Fibroblast of lung (primary cell): ENCODE data around the gene RSPH9. TPM values are rescaled to one million over a fixed set of nuclear protein-coding genes. Genes with fewer than 3 reads are reported as not detected.

ENCODE experiments used
- DNase-seq, 2 donors: peaks; one replicate each; pipeline versions ENCODE4 v3.0.0 to v3.0.0-alpha.2; 2010; ENCODE audit warnings: low read depth in 2 of 2
- H2AFZ ChIP-seq: 2 replicates; pipeline ENCODE4 v1.5.1; 2012; ENCODE audit warnings: low read length, control low read depth, inconsistent platforms
- H3K27ac ChIP-seq: 2 replicates; pipeline ENCODE4 v1.5.1; 2011; ENCODE audit warnings: low read length, control low read depth; ENCODE audit not compliant: insufficient read depth
- H3K27me3 ChIP-seq: 2 replicates; pipeline ENCODE4 v1.5.1; 2011; ENCODE audit warnings: mild to moderate bottlenecking, low read length; ENCODE audit not compliant: control insufficient read depth, insufficient read depth
- H3K36me3 ChIP-seq: 2 replicates; pipeline ENCODE4 v1.5.1; 2011; ENCODE audit warnings: low read length; ENCODE audit not compliant: control insufficient read depth, insufficient read depth
- H3K4me1 ChIP-seq: 2 replicates; pipeline ENCODE4 v1.5.1; 2011; ENCODE audit warnings: low read length; ENCODE audit not compliant: control insufficient read depth, insufficient read depth; ENCODE audit errors: extremely low read depth
- H3K4me2 ChIP-seq: 2 replicates; pipeline ENCODE4 v1.5.1; 2011; ENCODE audit warnings: low read length, control low read depth; ENCODE audit not compliant: insufficient read depth; ENCODE audit errors: extremely low read depth
- H3K4me3 ChIP-seq, 4 experiments: fragments of 200-600 bp in 1 of 4; sonication (generic) in 1 of 4; replicated peaks in 1 of 4; 2 replicates each; pipeline ENCODE4 v1.5.1; 2011 to 2016; ENCODE audit warnings: low read length in 4 of 4, low read depth in 3 of 4, mild to moderate bottlenecking in 3 of 4, control low read depth in 2 of 4, inconsistent platforms in 1 of 4, mixed read lengths in 1 of 4; ENCODE audit not compliant: insufficient read depth in 1 of 4; ENCODE audit errors: control extremely low read depth in 1 of 4
- H3K79me2 ChIP-seq: 2 replicates; pipeline ENCODE4 v1.5.1; 2012; ENCODE audit warnings: mild to moderate bottlenecking, low read length, inconsistent platforms; ENCODE audit not compliant: control insufficient read depth, insufficient read depth
- H3K9ac ChIP-seq: 2 replicates; pipeline ENCODE4 v1.5.1; 2011; ENCODE audit warnings: mild to moderate bottlenecking, low read length, control low read depth; ENCODE audit not compliant: insufficient read depth
- H3K9me3 ChIP-seq: 2 replicates; pipeline ENCODE4 v1.5.1; 2012; ENCODE audit warnings: low read depth, low read length; ENCODE audit not compliant: control insufficient read depth, insufficient read depth
- H4K20me1 ChIP-seq: 2 replicates; pipeline ENCODE4 v1.5.1; 2011; ENCODE audit warnings: low read length; ENCODE audit not compliant: control insufficient read depth, insufficient read depth; ENCODE audit errors: extremely low read depth
- CTCF ChIP-seq, 2 donors: IDR thresholded peaks in 1 of 2; conservative IDR thresholded peaks in 1 of 2; 1 replicate in 1 of 2; 2 replicates in 1 of 2; pipeline ENCODE4 v1.5.1; 2011 to 2012; ENCODE audit warnings: low read length in 2 of 2, control low read depth in 1 of 2, inconsistent platforms in 1 of 2, low read depth in 1 of 2, mild to moderate bottlenecking in 1 of 2
- EZH2 ChIP-seq: IDR thresholded peaks from 2 replicates; pipeline ENCODE4 v1.5.1; 2012; ENCODE audit warnings: low read length, control low read depth, mild to moderate bottlenecking; ENCODE audit errors: missing control alignments
- polyA plus RNA-seq, 2 donors: library from polyadenylated mRNA; depleted of rRNA in 1 of 2; stranded (reverse) in 1 of 2; unstranded in 1 of 2; fragments of >200 nt; gene quantifications; 2 replicates each; pipeline ENCODE4 v1.2.1, GENCODE V29; 2011 to 2012; ENCODE audit warnings: missing spikeins in 1 of 2
- total RNA-seq: library from RNA; depleted of rRNA; stranded (reverse); fragments of >200 nt; gene quantifications from 2 replicates; pipeline ENCODE4 v1.2.1, GENCODE V29; 2014

The RSPH9 gene
- total and polyA plus RNA-seq, 2 donors (not counting 1 experiment from before 2014, with no cell fraction given): 0.87 to 1.7 TPM

GRCh38 chr6:43609402-43609801, 35.4 kb upstream of the RSPH9 start:
- Histone ChIP-seq H3K4me2 (no peak overlapping the region), H3K79me2 (no peaks in the 10 kb centered on the region), H3K27me3 (no peaks in the 10 kb centered on the region), H4K20me1 (no peaks in the 10 kb centered on the region), H3K9ac (no peak overlapping the region), H3K36me3 (peaks cover 5% of the 10 kb centered on the region), H3K9me3 (no peaks in the 10 kb centered on the region), H3K27ac (no peak overlapping the region), H2AFZ (no peak overlapping the region), H3K4me1 (no peaks in the 10 kb centered on the region), H3K4me3 (no peak overlapping the region)
- TF ChIP-seq CTCF (conservative IDR thresholded peaks at IDR 0.05 in 1 of 2, IDR thresholded peaks at IDR 0.05 in 1 of 2; ENCODE audit: low read depth in 1 of 2, low read length in 2 of 2) (no peak), EZH2 (no peak)
- DNase-seq: no peak

GRCh38 chr6:43610431-43610830, 34.4 kb upstream of the RSPH9 start:
- TF ChIP-seq CTCF (conservative IDR thresholded peaks at IDR 0.05 in 1 of 2, IDR thresholded peaks at IDR 0.05 in 1 of 2; ENCODE audit: low read depth in 1 of 2, low read length in 2 of 2) (no peak), EZH2 (no peak)
- no peak for DNase-seq

GRCh38 chr6:43613721-43614395, 31.0 kb upstream of the RSPH9 start:
- no peaks in the 10 kb centered on the region for H3K9me3 ChIP-seq
- no peak overlapping the region for H3K4me3 ChIP-seq
- DNase-seq: no peak
- H3K27ac ChIP-seq: no peak overlapping the region
- peaks cover 9% of the 10 kb centered on the region for H3K36me3 ChIP-seq
- TF ChIP-seq CTCF (conservative IDR thresholded peaks at IDR 0.05 in 1 of 2, IDR thresholded peaks at IDR 0.05 in 1 of 2; ENCODE audit: low read depth in 1 of 2, low read length in 2 of 2) (no peak), EZH2 (no peak)
- no peak overlapping the region for H3K4me2 ChIP-seq
- no peak overlapping the region for H2AFZ ChIP-seq
- no peaks in the 10 kb centered on the region for H3K79me2 ChIP-seq
- H4K20me1 ChIP-seq: no peaks in the 10 kb centered on the region
- H3K27me3 ChIP-seq: no peaks in the 10 kb centered on the region
- no peaks in the 10 kb centered on the region for H3K4me1 ChIP-seq
- no peak overlapping the region for H3K9ac ChIP-seq

More at GRCh38 chr6:43610431-43610830, 34.4 kb upstream of the RSPH9 start:
- Histone ChIP-seq H4K20me1 (no peaks in the 10 kb centered on the region), H2AFZ (no peak overlapping the region), H3K36me3 (peaks cover 7% of the 10 kb centered on the region), H3K9me3 (no peaks in the 10 kb centered on the region), H3K4me1 (no peaks in the 10 kb centered on the region), H3K4me3 (no peak overlapping the region), H3K27me3 (no peaks in the 10 kb centered on the region), H3K4me2 (no peak overlapping the region), H3K79me2 (no peaks in the 10 kb centered on the region), H3K27ac (no peak overlapping the region), H3K9ac (no peak overlapping the region)
